8988T (cell line): Measurements from ENCODE around the gene NR6A1.

Experiments
- DNase-seq: peaks from one replicate; pipeline ENCODE4 v3.0.0; 2011

The NR6A1 gene

DNA sequence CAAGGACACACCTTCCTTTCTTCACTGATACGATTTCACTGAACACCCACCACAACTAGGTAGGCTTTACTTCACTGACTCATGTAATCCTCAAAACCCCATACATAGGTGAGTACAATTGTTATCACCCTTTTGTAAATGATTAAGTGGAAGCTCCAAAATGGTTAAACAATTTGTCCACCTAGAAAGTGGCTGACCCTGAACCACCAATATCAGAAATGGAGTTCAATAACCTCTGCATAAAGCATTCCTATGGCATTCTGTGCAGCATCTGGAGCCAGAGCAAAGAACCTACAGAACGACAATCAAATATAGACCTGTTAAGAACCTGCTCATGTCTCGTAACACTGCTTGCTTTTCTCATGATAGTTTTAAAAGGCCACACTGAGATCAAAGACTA lies 213.2 kb downstream of the NR6A1 start:
- DNase-seq, result no peak

DNA sequence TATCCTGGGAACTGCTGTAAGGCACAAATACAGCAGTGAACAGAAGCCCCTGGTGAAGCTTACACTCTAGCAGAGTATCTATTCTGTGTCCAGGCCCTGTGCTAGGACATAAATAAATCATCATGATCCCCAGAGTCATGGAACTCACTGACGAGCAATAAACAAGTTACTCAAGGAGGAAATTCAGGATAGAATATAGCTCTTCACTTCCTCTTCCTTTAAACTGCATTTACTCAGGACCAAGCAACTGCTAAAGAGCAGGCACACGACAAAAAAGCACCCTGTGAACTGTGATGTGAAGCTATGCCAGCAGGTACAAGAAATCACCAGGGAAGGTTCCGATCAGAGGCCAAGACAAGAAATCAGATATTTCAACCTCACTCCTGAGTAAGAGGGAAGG lies 216.1 kb downstream of the NR6A1 start:
- no peak for DNase-seq

DNA sequence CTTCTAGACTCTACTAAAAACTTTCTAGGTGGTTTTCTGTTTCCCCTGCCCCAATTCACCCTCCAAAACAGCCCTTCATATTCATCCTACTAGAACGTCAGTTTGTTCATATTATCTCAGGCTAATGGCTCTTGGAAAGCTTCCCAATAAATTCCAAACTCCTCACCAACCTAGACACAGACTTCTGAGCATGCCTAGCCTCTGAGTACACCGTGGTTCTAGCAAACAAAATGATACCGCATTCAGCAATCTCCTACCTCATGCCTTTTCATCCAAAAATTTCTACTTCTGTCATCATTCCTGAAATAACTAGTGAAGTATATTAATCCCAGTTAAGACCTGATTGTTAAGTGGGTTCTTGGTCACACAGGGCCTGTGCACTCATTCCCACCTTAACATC lies 217.4 kb downstream of the NR6A1 start:
- DNase-seq, result no peak

DNA sequence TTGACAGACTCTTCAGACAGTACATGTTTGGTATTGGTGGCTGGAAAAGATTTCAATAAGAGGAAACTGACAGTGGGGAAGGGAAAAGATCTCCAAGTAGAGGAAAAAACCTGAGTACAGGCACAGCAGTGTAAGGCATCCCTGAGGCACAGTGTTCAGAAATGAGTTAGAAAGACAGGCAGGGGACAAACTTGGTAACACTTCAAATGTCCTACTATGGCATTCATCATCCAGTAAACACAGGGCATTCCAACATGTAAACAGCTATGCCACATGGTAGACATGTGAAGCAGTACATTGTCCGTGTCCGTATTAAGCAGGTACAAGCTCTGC lies 218.9 kb downstream of the NR6A1 start:
- no peak for DNase-seq

DNA sequence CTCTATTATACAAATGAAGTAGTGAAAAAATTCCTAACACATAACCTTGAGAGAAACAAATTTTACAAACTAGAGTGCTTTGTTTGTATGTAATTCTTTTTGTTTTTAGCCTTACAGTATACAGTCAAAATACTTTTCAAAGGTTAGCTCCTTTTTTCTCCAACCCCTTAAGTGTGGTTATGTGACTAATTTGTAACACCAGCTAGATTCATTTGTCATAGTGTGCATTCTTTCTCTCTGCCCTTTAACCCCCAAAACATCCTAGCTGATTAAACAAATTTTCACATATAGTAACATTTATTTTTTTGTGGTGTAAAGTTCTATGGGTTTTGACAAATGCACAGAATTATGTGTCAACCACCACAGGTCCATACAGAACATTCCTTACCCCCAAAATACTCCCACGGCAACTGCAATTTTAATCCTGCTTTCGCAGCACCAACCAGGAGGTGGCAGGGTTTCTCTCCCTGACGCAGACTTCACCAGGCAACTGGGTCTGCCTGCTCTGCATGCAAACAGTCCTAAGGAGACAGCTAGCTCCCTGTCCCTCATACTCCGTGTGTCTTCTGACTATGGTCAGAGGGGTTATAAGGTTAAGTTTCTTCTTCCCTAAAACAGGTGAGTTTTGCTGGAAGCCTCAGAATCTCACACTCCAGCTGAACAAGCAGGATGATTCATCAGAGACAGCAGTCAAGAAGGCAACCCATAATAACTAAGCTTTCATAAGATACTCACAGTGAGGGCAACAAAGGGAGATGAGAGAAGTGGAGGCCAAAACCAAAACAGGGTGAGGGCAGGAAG lies 219.4 kb downstream of the NR6A1 start:
- no peak for DNase-seq

DNA sequence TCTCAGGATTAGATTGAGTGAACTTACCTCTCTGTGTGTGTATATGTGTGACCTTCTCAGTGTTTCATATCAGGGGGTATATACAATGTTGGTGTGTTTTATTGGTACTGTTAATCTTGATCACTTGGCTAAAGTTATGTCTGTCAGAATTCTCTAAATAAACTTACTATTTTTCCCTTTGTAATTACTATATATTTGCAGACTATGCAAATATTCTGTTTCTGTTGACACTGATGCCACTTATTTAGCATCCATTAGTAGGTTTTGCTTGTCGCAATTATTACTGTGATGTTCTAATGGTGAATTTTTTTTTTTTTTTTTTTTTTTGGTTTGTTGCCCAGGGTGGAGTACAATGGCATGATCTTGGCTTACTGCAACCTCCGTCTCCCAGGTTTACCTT lies 221.0 kb downstream of the NR6A1 start:
- no peak for DNase-seq

DNA sequence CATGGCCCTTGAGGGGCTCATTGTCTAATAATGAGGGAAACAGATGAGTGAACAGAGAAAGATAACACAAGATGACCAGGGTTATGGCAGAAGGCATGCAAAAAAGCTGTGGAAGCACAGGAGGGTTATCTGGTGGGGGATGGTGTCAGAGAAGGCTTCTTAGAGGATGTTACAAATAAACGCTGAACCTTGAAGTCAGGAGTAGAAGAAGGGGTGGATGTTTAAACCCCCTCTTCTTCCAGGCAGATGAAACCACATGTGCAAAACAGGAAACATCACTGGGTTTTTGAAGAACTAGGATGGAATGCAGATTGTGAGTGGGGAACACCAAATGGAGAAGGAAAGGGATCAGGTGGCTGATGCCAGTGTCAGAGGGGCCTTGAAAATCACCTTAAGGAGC lies 222.1 kb downstream of the NR6A1 start:
- DNase-seq, result no peak

DNA sequence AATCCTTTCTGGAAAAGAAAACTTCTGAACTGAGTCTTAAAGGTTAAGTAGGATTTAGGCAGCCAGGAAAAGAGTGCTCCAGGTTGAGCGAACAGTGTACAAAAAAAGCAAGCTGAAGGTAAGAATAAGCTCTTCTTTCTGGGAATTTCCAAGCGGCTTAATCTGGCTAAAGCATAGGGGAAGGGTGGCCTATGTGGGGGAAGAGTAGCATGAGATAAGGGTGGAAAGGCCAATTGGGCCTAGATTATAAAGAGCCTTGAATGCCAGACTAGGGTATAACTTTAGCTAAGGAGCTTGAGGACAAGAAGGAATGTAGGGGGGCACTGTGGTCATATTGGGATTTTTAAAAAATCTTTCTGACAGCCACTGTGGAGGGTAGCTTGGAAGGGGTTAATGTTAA lies 226.6 kb downstream of the NR6A1 start:
- no peak for DNase-seq

DNA sequence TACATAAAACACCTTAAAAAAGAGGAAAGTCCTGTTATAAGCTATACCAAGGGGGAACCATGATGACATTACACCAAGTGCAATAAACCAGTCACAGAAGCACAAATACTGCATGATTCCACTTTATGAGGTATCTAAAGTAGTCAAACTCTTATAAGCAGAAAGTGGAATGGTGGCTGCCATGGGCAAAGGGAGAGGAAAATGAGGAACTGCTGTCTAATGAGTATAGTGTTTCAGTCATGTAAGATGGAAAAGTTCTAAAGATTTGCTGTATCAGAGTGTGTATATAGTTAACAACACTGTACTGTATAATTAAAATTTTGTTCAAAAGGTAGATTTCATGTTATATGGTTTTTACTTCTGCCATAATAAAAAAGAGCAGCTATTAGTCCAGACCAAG lies 229.3 kb downstream of the NR6A1 start:
- no peak for DNase-seq

DNA sequence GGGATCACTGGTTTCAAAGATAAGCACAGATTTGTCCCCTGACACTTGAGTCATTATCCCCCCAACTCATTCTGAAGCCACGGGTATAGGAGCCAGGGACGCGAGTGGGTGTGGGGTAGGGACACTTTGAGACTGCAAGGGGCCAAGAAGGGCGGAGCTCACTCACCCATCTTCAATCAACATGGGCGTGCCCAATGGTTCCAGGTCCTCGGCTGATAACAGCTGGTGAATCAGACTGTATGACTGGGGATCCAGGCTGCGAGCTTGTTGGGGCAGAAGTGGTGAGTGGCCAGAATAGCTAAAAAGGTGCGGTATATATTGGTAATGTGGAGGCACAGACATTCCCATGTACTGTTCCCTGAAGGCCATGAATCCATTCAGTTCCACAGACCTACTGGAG lies 233.2 kb downstream of the NR6A1 start:
- DNase-seq, result no peak

DNA sequence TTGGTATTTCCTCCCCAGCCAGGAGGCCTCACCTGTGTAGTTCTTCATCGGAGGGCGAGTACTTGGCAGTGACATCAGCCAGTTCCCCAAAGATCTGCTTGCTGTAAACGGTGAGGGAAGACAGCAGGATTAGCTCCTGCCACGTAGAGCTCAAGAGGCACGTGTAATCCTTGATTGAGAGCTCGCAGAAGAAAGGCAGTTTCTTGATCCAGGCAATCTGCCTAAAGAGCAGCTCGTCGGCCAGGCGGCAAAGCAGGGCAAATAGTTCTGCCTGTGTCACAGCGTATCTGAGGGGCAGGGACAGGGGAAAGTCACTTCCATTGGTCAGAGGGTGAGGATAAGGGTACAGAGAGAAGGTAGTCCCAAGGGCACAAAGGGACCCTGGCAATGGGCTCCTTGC lies 235.3 kb downstream of the NR6A1 start:
- no peak for DNase-seq

DNA sequence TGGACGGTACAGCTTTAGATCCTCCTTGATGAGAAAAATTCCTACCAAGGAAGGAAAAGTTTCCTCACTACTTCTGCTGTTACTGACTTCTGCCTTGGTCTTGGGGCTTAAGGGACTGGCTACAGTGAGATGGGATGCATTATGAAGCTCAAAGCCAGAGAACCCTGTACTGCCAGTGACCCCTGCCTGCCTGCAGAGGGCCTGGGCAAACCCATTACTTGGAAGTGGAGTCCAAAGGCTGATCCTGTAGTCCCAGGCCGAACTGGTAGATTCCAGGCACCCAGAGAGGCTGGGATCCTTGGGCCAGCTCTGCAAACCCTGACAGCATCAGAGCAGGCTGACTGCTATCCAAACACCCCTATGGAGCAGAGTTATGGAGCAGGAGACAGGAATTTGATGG lies 238.2 kb downstream of the NR6A1 start:
- DNase-seq, result no peak

DNA sequence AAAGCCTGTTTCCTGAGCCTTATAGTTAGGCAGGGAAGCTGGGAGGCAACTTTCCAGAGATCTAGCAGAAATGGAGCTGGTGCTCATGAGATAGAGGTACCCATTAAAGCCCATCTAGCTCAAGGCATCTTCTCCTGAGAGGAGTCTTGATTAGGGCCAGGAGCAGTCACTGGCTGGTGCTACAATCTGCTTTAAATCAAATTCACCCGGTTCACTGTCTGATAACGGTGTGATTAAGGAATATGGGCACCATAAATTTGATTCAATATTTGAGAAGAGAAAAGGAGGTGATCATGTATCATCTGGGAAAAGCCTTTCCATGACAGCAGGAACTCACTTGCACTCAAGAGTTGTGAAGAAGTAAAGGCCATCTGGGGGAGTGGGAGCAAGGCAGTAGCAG lies 240.0 kb downstream of the NR6A1 start:
- DNase-seq, result no peak

DNA sequence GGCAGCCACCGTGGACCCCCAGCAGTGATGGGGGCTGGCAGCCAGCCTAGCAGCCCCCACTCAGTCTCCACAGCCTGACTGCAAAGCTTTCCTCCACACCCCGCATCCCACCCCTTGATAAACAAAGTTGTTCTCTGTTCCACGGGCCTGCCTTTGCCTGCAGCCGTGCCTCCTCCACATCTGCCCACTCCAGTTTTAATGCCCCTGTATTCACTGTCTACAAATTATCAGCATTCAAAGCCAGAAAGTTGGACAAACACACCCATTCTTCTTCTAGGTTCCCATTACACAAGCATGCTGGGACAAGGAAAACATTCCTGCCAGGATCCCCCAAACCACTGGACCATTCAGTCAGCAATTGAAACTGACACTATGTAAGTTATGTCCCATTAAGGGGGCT lies 240.9 kb downstream of the NR6A1 start:
- no peak for DNase-seq

DNA sequence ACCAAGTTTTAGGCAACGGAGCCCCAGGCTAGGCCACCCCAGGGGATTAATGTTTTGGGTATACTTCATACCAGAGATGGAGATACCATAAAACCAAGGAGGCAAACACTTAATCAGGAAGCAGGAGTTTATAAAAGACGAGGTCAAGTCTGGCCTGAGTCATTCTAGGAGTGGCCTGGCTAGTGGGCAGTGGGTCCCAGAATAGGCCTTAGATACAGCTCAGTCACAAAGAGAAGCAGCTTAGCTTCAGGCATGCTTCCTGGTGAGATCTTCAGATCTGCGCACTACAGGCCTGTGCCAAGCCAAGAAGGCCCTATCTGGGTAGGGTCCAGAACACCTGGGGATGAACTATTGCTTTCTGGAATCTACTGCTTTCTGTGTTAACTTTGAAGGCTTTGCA lies 243.3 kb downstream of the NR6A1 start:
- no peak for DNase-seq

DNA sequence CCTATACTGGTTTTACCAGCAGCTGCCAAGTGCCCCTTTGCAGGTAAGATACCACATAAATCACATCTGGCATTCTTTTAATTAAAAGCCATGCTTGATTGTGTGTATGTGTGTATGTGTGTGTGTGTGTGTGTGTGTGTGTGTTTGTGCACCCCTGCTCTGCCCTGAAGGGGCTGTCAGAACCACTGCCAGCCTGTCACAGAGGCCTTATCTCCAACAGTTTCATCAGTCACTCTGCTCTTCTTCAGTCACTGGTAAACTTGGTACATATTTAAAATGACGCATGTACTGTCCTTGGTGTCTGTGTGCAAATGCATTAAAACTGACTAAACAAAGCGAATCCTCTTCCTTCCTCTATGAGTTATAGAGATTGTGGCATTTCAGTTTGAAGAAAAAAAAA lies 244.9 kb downstream of the NR6A1 start:
- no peak for DNase-seq

DNA sequence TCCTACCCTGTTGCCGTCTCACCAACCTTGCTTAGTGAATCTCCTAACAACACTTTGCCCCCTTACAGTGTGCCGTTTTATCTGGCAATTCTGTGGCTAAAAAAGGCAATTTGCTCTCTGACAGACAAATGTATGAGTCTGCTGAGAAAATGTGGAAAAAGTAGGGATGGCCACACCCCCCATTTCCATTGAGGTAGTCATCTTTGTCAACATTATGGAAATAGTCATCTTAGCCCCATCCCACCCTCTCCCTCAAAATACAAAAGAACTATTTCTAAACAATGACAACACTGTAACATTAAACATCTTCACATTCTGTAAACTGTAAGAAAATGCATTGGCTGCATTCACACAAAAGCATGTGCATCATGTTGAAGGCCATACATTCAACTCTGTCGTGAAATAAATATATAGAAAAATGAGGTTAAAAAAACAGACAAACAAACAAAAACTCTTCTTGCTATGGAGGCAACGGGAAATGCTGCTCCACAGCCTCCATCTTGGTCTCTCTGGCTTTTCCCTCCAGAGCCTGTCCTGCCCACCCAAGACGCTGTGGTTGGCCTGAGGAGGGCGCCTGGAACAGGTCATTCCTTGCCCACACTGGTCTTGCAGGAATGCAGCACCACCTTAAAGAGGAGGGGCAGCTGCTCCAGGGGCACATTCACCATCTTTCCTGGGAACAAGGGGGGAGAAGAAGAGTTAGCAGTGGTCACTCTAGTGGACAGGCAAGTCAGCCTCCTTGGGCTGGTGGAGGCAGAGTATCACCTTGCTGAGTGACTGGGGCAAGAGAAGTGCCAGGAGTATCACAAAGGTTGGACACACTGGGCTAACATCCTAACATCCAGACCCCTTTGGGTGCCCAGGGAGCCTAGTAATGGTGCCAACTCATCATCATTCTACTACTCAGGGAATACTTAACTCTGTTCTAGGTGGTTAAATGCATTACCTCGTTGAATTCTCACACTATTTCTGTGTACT lies 248.7 kb downstream of the NR6A1 start:
- no peak for DNase-seq

DNA sequence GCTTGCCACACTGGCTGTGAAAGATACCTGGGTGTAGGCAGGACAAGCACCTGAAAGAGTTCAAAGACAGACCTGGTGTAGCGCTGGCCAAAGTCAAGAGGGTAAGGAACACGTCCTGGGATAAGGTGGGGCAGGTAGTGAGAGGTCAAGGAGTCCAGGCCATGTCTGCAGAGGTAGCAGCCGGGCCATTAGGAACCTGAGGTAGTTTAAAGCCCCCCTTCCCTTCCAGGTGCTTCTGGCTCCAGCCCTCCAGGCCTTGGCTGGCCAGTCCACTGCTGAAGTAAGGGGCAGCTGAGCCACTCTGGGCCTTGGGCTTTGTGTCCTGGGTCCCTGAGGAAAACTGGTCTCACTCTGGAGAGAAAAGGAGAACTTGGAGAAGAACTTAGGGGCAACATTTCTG lies 250.0 kb downstream of the NR6A1 start:
- no peak for DNase-seq

DNA sequence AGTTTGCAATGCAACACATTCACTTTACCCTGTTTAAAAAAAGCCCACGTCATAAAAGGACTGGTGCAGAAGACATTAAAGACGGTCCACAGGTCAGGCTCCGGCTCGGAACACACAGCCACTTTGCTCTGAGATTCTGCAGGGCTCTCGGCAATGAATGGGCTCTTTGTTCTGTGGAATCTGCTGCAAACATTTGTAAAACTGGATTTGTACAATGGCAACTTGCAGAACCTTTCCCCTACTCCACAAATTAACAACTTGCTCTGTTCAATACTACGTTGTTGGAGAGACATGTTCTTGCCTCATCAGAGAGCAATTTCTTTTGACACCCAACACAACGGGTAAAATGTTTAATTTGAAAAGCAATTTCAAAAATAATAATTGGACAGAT lies 250.9 kb downstream of the NR6A1 start:
- no peak for DNase-seq

DNA sequence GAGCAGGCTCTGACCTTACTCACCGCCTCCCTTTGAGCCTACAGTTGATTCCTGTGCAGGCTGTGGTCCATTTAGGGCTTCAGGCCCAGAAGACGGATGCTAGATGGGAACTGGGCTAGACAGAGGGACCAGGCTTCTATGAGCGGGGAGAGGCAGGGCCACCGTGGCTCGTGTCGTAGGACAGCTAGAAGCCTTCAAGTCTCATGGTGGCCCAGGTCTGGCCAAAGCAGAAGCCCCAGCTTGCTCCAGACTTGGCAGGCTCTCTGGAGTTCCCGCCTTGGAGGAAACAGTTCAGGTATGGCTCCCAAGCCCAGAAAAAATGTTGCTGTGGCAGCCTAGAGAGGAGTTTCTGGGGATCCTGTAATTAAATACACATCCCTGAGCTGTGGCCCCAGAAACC lies 253.0 kb downstream of the NR6A1 start:
- no peak for DNase-seq

DNA sequence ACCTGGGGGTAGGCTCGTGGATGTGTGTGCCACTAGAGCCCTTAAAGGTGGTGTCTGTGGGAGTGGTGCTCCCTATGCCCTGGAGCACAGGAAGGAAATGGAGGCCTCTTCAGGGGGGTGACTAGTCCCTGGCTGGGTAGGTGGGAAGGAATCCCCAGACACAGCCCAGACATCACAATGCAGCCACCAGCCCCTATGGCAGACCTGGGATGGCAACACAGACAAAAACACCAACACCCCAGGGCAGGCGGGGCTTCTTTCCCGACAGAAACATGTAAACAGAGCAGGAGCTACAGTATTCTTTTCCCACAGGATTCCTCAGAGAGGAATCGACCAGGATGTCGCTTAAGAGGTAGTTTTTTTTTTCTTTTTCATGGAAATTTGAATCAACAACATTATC lies 253.5 kb downstream of the NR6A1 start:
- DNase-seq, result no peak

DNA sequence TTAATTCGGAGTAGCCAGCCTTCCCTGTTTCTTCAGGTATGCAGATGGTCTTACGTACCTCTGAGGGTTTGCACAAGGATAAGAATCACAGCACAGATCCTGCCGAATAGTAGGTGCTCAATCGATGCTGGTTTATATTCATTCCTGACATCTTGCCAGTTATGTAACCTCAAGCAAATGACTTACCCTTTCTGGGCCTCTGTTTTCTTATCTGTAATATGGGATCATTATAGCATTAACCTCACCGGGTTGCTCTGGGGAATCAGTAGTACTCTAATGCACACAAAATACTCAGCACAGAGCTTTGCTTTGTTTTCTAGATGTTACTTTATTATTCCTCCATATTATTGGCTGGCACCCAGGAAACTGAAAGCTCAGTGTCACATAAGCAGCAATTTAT lies 256.2 kb downstream of the NR6A1 start:
- DNase-seq, result no peak

DNA sequence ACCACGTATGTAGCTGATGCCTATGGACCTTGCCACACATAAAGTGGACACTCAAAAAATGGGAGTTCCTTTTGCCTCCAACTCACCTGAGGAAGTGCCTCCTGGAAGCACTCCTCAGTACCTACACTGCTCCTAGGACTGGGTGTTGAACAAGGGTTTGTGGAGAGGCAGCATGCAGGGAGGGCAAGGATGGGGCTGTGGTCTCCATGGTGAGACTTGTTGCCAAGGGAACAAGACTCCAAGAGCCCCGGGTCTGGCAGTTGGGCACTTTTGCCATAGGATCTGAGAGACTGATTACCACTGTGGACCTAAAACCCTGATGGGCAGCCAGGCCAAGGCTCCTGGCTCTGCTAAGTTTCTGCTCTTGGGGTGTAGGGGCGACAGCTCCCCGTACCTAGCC lies 257.0 kb downstream of the NR6A1 start:
- DNase-seq, result no peak

DNA sequence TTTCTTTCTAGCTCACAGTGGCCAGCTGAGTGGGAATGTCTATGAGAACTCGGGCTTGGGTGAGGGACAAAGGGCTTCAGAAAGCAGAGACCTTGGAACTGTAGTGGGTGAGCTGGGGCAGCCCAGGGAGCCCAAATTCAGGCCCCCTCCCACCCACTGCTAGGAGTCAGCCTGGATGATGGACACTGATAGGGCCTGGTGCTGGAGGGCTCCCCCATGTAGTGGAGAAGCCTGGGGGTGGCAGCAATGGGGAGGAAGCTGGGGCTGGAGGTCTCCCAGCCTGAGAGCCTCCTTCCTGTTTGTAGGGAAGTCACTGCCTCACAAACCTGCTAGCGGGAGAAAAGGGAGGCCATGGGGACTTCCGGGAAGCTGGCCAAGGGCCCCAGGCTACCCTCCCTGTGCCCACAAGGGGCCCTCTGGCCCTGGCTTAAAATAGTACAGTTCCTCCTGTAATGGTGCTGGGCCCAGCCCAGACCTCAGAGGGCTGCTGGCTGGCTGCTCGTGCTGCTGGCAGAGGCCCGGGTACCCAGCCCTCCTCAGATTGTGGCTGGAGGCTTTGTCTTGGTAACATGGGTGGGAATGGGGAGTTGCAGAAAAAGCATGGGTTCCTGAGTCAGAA lies 257.6 kb downstream of the NR6A1 start:
- no peak for DNase-seq
